ENCODE results near the gene NTN5.
"Not testable (repeated sequence)": the region's sequence is repeated elsewhere in the genome, so short reads cannot be mapped to it uniquely, and the experiment has no call there.

Gene NTN5

GRCh38 chr19:48695743-48696352 is 23.0 kb upstream of the NTN5 start, which contains the start of gene FUT2:
Gene FUT2 (plus strand): TSS chr19:48695971. CDS start chr19:48702957, 6,986 bp downstream.
- no peak for DNase-seq

GRCh38 chr19:48693629-48694028 is 20.8 kb upstream of the NTN5 start:
- not testable (repeated sequence) for DNase-seq

GRCh38 chr19:48689449-48689848 is 16.6 kb upstream of the NTN5 start:
- DNase-seq = no peak

- DNase-seq = no peak
Measured at GRCh38 chr19:48687776-48688175, 15.0 kb upstream of the NTN5 start.

GRCh38 chr19:48686637-48687036 is 13.8 kb upstream of the NTN5 start:
- not testable (repeated sequence) for DNase-seq

- no peak for DNase-seq
Measured at GRCh38 chr19:48686088-48686487, 13.3 kb upstream of the NTN5 start.

GRCh38 chr19:48685583-48685982 is 12.8 kb upstream of the NTN5 start:
- DNase-seq = no peak

- DNase-seq = peak; percentile 27
Measured at GRCh38 chr19:48683349-48683748, 10.5 kb upstream of the NTN5 start.

- DNase-seq = no peak
Measured at GRCh38 chr19:48681127-48681470, 8.3 kb upstream of the NTN5 start.

GRCh38 chr19:48680436-48681126 is 7.8 kb upstream of the NTN5 start:
- no peak for DNase-seq

- not testable (repeated sequence) for DNase-seq
Measured at GRCh38 chr19:48680006-48680405, 7.2 kb upstream of the NTN5 start.

- DNase-seq = no peak
Measured at GRCh38 chr19:48678201-48678600, 5.4 kb upstream of the NTN5 start.

- DNase-seq = no peak
Measured at GRCh38 chr19:48676887-48677286, 4.1 kb upstream of the NTN5 start.

- DNase-seq = no peak
Measured at GRCh38 chr19:48676487-48676886, 3.7 kb upstream of the NTN5 start.

- peak; percentile 85 for DNase-seq
Measured at GRCh38 chr19:48674921-48675824, 2.4 kb upstream of the NTN5 start.

GRCh38 chr19:48674216-48674809 is 1.5 kb upstream of the NTN5 start:
- DNase-seq = no peak

- no peak for DNase-seq
Measured at GRCh38 chr19:48673436-48674100, 751 bp upstream of the NTN5 start.

- no peak for DNase-seq
Measured at GRCh38 chr19:48671446-48671995, 1.3 kb downstream of the NTN5 start.

GRCh38 chr19:48670699-48671445 is 1.9 kb downstream of the NTN5 start:
- no peak for DNase-seq

GRCh38 chr19:48669903-48670668 is 2.7 kb downstream of the NTN5 start:
- DNase-seq = no peak

GRCh38 chr19:48668761-48669160 is 4.1 kb downstream of the NTN5 start:
- DNase-seq = no peak
